GM18526 (cell line): Measurements from ENCODE around the gene STARD10.
A peak's percentile ranks its signal among the peaks of the same experiment; 100 is the strongest.

ENCODE experiments used
- POLR2A ChIP-seq: IDR thresholded peaks from 3 replicates; pipeline ENCODE4 v1.6.1; 2011; ENCODE audit not compliant: insufficient read length; ENCODE audit errors: extremely low read depth

STARD10 gene

GRCh38 chr11:72816404-72816990, 22.6 kb upstream of the STARD10 start:
- TF ChIP-seq POLR2A: no peak

- TF ChIP-seq POLR2A: peak; percentile 11
These were observed 21.3 kb upstream of the STARD10 start for GRCh38 chr11:72815110-72815618.

- TF ChIP-seq POLR2A: peak; percentile 45
These were observed 20.7 kb upstream of the STARD10 start, which contains the start of gene ATG16L2 for GRCh38 chr11:72814286-72815109. Gene ATG16L2 (plus strand): TSS chr11:72814411. CDS start chr11:72814446, 35 bp downstream.

DNA sequence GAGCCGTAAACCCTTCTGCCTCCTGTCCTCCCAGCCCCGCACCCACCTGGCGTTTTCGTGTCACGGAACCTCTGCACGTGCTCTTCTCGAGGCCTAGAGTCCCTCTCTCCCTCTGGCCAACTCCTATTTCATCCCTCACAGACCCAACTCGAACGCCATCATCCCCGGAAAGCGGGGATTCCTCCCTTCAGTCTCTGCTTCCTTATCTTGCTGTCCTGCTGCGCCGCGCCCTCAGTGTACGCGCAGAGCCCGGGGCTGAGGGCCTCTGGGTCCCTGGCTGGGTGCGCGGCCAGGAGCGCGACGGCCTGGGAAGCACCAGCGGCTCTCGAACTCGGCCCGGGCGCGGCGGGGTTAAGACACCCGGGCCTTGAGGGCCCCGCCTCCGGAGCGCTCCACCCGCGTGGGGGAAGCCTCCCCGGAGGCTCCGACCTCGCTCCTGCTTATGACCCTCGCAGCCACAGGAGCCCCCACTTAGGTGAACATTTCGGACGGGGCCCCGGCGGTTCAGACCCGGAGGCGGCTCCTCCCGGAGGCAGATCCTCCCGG, 20.0 kb upstream of the STARD10 start:
- TF ChIP-seq POLR2A: peak; percentile 98

- TF ChIP-seq POLR2A: peak; percentile 40
These were observed 19.3 kb upstream of the STARD10 start for GRCh38 chr11:72812967-72813739.

DNA sequence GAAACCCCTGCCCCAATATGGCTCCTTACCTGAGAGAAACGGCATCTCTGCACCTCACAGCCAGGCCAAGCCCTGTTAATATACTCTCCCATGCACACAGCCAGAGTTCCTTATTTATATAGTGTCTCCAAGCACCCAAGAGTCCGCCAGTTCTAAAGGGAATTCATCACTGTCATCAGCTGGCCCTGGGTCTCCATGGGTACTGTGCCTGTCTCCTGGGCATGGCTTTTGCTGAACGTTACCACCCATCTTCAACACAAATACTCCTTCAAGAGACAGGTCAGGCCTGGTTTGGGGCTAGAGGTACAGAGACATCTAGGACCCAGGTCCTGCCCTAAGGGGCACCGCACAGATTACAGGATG, 18.7 kb upstream of the STARD10 start:
- no peak for TF ChIP-seq POLR2A

DNA sequence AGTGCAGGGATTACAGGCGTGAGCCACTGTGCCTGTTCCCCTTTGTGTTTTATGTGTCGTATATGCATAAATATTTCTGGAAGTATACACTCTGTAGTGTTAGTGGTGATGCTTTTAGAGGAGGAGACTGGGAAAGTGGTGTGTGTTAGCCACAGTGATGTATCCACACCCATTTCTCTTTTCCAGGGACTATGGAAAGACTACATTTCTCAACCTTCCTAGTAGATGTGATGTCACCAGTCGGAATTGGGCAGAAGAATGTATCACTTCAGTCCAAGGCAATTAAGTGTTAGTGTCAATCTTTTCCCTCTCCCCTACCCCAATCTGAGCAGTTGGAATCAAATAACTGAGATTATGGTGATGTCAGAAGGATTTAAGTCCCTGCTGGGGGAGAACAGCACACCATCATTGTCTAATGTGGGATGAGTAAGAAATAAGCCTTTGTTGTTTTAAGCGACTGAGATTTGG, 14.5 kb upstream of the STARD10 start:
- TF ChIP-seq POLR2A: no peak

- TF ChIP-seq POLR2A: no peak
These were observed 13.9 kb upstream of the STARD10 start for GRCh38 chr11:72807792-72808191.

DNA sequence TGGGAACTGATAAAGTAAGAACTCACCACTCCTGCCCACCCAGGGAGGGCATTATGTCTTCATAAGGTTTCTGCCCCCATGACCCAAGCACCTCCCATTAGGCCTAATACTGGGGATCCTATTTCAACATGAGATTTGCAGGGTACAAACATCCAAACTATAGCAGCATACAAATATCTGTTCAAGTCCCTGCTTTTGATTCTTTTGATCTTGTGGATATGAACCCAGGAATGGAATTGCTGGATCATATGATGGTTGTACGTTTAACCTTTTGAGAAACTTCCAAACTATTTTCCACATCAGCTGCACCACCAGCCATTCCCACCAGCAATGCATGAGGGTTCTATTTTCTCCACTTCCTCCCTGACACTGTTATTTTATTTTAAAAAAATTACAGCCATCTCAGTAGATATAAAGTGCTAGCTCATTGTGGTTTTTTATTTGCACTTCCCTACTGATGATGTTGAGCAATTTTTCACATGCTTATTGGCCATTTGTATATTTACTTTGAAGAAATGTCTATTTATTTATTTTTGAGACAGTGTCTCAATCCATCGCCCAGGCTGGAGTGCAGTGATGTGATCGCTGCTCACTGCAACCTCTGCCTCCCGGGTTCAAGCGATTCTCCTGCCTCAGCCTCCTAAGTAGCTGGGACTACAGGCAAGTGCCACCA, 13.3 kb upstream of the STARD10 start:
- no peak for TF ChIP-seq POLR2A

DNA sequence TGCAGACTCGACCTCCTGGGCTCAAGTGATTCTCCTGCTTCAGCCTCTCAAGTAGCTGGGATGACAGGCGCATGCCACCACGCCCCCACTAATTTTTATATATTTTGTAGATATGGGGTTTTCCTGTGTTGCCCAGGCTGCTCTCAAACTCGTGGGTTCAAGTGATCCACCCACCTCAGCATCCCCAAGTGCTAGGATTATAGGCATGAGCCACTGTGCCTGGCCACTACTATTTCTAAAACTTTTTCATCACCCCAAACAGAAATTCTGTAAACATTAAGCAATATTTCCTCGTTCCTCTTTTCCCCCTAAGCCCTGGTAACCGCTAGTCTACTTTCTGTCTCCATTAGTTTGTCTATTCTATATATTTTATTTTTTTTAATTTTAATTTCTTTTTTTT, 11.4 kb upstream of the STARD10 start:
- TF ChIP-seq POLR2A: no peak

- no peak for TF ChIP-seq POLR2A
These were observed 9.0 kb upstream of the STARD10 start for GRCh38 chr11:72802822-72803221.

GRCh38 chr11:72799441-72799840, 5.6 kb upstream of the STARD10 start:
- no peak for TF ChIP-seq POLR2A

DNA sequence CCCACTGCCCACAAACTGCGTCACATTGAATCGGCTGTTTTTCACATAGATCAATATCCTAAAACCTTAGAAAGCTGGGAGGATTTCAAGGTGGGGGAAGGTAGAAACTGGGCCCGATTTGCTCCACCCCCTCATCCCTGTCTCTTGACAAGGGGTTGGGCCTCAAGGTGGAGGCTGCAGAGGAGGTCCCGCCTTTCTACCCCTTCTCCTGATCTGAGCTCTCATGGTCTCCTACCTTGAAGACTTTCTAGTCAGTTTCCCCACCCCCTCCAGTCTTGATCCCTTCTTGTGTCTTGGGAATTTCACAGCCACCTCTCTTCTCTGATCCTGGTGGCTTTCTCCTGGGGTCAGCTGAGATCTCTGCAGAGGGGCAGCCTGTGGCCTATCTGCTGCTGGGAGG, 4.5 kb upstream of the STARD10 start:
- TF ChIP-seq POLR2A: no peak

DNA sequence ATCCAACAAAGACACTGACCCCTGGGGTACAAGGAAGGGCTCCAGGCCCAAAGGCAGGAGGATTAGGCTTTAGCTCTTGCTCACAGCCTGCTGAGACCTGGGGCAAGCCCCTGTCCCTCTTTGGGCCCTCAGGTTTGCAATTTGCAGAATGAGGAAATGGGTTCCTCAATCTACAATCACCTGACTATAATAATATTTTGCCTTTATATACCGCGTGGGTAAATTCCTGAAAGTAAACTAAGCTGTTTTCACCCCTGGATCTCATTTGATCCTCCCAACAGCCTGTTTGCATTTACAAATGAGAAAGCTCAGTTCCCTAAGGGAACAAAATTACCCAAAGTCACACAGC, 797 bp downstream of the STARD10 start:
- no peak for TF ChIP-seq POLR2A
